Left lung (tissue), 10 donors: ENCODE data around the gene UBXN2A. TPM values are rescaled to one million over a fixed set of nuclear protein-coding genes. Genes with fewer than 3 reads are reported as not detected.

Experiments
- ATAC-seq: fragments of 200-7000 bp; cut with Tn5 transposase; one replicate; pipeline ENCODE4 v1.9.1; 2020; ENCODE audit warnings: moderate library complexity
- DNase-seq, 4 donors: peaks; one replicate each; pipeline ENCODE4 v3.0.0-alpha.2; 2013 to 2020
- H3K27ac ChIP-seq, 2 donors: fragments of 200-600 bp; sonication (generic) in 1 of 2; one replicate each; pipeline versions ENCODE4 v1.5.0 to v1.8.0; 2020 to 2021
- H3K27me3 ChIP-seq, 2 donors: fragments of 200-600 bp; sonication (generic) in 1 of 2; one replicate each; pipeline versions ENCODE4 v1.5.0 to v1.8.0; 2020 to 2021
- H3K36me3 ChIP-seq, 2 donors: fragments of 200-600 bp; sonication (generic) in 1 of 2; one replicate each; pipeline versions ENCODE4 v1.5.0 to v1.8.0; 2020 to 2021
- H3K4me1 ChIP-seq, 2 donors: fragments of 200-600 bp; one replicate each; pipeline ENCODE4 v1.8.0; 2021
- H3K4me3 ChIP-seq, 2 donors: fragments of 200-600 bp; sonication (generic) in 1 of 2; one replicate each; pipeline versions ENCODE4 v1.5.0 to v1.8.0; 2020 to 2021; ENCODE audit warnings: mild to moderate bottlenecking in 1 of 2
- H3K9me3 ChIP-seq, 2 donors: fragments of 200-600 bp; sonication (generic) in 1 of 2; one replicate each; pipeline versions ENCODE4 v1.5.0 to v1.8.0; 2020 to 2021
- CTCF ChIP-seq, 2 donors: fragments of 200-600 bp; sonication (generic) in 1 of 2; IDR thresholded peaks; one replicate each; pipeline versions ENCODE4 v1.5.0 to v1.8.0; 2021; ENCODE audit warnings: antibody characterized with exemption in 2 of 2
- intact Hi-C, 2 donors: fragments of 100-400 bp; cut with DNase I; formaldehyde crosslinking; loops; one replicate each; pipeline versions ENCODE4 v1.11.2 to v1.14.2; 2022
- polyA plus RNA-seq, 6 donors: library from polyadenylated mRNA; unstranded; fragments of 120-200 nt; gene quantifications; one replicate each; pipeline ENCODE4 v1.2.1, GENCODE V29; 2013; ENCODE audit not compliant: insufficient read length in 6 of 6
- total RNA-seq, 2 donors: library from RNA; stranded (reverse); fragmentation: NEBNext Ultra II Directional; extraction: Animal tissue kit (Norgen Biotek cat#: 25700); gene quantifications; one replicate each; pipeline ENCODE4 v1.2.1, GENCODE V29; 2021
- donor health status: DM: no; HTN: yes; CAD: no.
- donor health status: DM: no; HTN: no; CAD: no.

Gene UBXN2A
- total and polyA plus RNA-seq, 8 donors = 13.4 to 24.1 (median 21.4) TPM

- DNase-seq = no peak
- Histone ChIP-seq H3K4me1 (peaks cover 6 to 13% of the 10 kb centered on the region in 2 donors), H3K9me3 (no peaks in the 10 kb centered on the region), H3K27ac (no peak overlapping the region), H3K36me3 (no peaks in the 10 kb centered on the region), H3K4me3 (no peak overlapping the region), H3K27me3 (peaks cover 26 to 50% of the 10 kb centered on the region in 2 donors)
- TF ChIP-seq CTCF (IDR thresholded peaks at IDR 0.05) = no peak
- intact Hi-C loops = no loop called here
- no peak for ATAC-seq
These were observed 68.6 kb downstream of the UBXN2A start for GRCh38 chr2:24008672-24009366.

GRCh38 chr2:24009367-24009679, 69.1 kb downstream of the UBXN2A start:
- no peaks in the 10 kb centered on the region for H3K36me3 ChIP-seq
- peaks cover 6 to 13% of the 10 kb centered on the region in 2 donors for H3K4me1 ChIP-seq
- intact Hi-C loops = no loop called here
- DNase-seq (no peak), ATAC-seq (no peak)
- TF ChIP-seq CTCF (IDR thresholded peaks at IDR 0.05) = no peak
- peaks cover 26 to 50% of the 10 kb centered on the region in 2 donors for H3K27me3 ChIP-seq
- H3K9me3 ChIP-seq = no peaks in the 10 kb centered on the region
- H3K27ac ChIP-seq = no peak overlapping the region
- H3K4me3 ChIP-seq = no peak overlapping the region

GRCh38 chr2:24009680-24010476, 69.6 kb downstream of the UBXN2A start, which contains the start of gene MFSD2B:
TSS of gene MFSD2B (plus strand) at chr2:24010085. CDS start at chr2:24010097, 12 bp downstream.
- Histone ChIP-seq H3K36me3 (no peaks in the 10 kb centered on the region), H3K27me3 (peaks cover 26 to 50% of the 10 kb centered on the region in 2 donors), H3K27ac (no peak within 1 kb of the TSS), H3K9me3 (no peaks in the 10 kb centered on the region), H3K4me3 (peak within 1 kb of the TSS; percentile 28), H3K4me1 (peaks cover 6 to 13% of the 10 kb centered on the region in 2 donors)
- TF ChIP-seq CTCF (IDR thresholded peaks at IDR 0.05) = no peak
- ATAC-seq (peak; percentile 58), DNase-seq (peak in 1 of 4 donors; percentile 69)
- intact Hi-C loops = no loop called here

- no peak overlapping the region for H3K4me3 ChIP-seq
- no peak for TF ChIP-seq CTCF (IDR thresholded peaks at IDR 0.05)
- no peak overlapping the region for H3K27ac ChIP-seq
- intact Hi-C loops = no loop called here
- DNase-seq = no peak
- H3K4me1 ChIP-seq = peaks cover 6 to 13% of the 10 kb centered on the region in 2 donors
- peak; percentile 21 for ATAC-seq
- no peaks in the 10 kb centered on the region for H3K36me3 ChIP-seq
- H3K27me3 ChIP-seq = peaks cover 26 to 50% of the 10 kb centered on the region in 2 donors
- no peaks in the 10 kb centered on the region for H3K9me3 ChIP-seq
These were observed 70.4 kb downstream of the UBXN2A start for GRCh38 chr2:24010477-24011249.
